Gastroesophageal sphincter (tissue), 4 donors: ENCODE measurements around the gene HSPB7. TPM values are rescaled to one million over a fixed set of nuclear protein-coding genes. Genes with fewer than 3 reads are reported as not detected.
"Not testable (repeated sequence)": the region's sequence is repeated elsewhere in the genome, so short reads cannot be mapped to it uniquely, and the experiment has no call there.

Experiments
- ATAC-seq: fragments of 150-250 bp; one replicate; pipeline ENCODE4 v1.9.1; 2016; ENCODE audit warnings: mild to moderate bottlenecking, moderate library complexity
- H3K27ac ChIP-seq, 4 donors: fragments of 200-600 bp; sonication (generic) in 3 of 4; 1 replicate in 3 of 4; 2 replicates in 1 of 4; pipeline ENCODE4 v1.5.1; 2016 to 2019
- H3K27me3 ChIP-seq: fragments of 200-600 bp; sonication (generic); one replicate; pipeline ENCODE4 v1.5.1; 2019
- H3K36me3 ChIP-seq, 2 donors: fragments of 200-600 bp; sonication (generic); one replicate each; pipeline ENCODE4 v1.5.1; 2019; ENCODE audit warnings: control low read depth in 1 of 2
- H3K4me1 ChIP-seq, 3 donors: fragments of 200-600 bp; sonication (generic); 1 replicate in 2 of 3; 2 replicates in 1 of 3; pipeline ENCODE4 v1.5.1; 2016 to 2019; ENCODE audit warnings: control low read depth in 2 of 3
- H3K4me3 ChIP-seq, 2 donors: fragments of 200-600 bp; sonication (generic); one replicate each; pipeline ENCODE4 v1.5.1; 2019; ENCODE audit warnings: mild to moderate bottlenecking in 1 of 2, moderate library complexity in 1 of 2
- H3K9me3 ChIP-seq, 3 donors: fragments of 200-600 bp; sonication (generic); one replicate each; pipeline ENCODE4 v1.5.1; 2017 to 2019; ENCODE audit warnings: control low read depth in 2 of 3
- EP300 ChIP-seq: sonication (generic); formaldehyde crosslinking; IDR thresholded peaks from one replicate; pipeline ENCODE4 v1.6.1; 2017; ENCODE audit warnings: antibody characterized with exemption, mild to moderate bottlenecking
- POLR2A ChIP-seq, 2 donors: fragments of 450-650 bp; IDR thresholded peaks; one replicate each; pipeline ENCODE4 v1.6.1; 2017; ENCODE audit warnings: antibody characterized with exemption in 2 of 2, mild to moderate bottlenecking in 2 of 2, moderate library complexity in 1 of 2
- POLR2AphosphoS5 ChIP-seq: sonication (generic); formaldehyde crosslinking; IDR thresholded peaks from one replicate; pipeline ENCODE4 v1.6.1; 2017; ENCODE audit warnings: antibody characterized with exemption
- WGBS, 2 donors: methylation state at CpG; one replicate each; pipeline ENCODE4 v1.1.5; 2018; ENCODE audit warnings: low coverage in 1 of 2; 5-methylcytosine and 5-hydroxymethylcytosine counted together
- total RNA-seq, 4 donors: library from RNA; depleted of rRNA; stranded (reverse); fragments of >200 nt; gene quantifications; one replicate each; pipeline ENCODE4 v1.1.0, GENCODE V29; 2016
- TF ChIP-seq, protein P1 (sequence below), 4 experiments: fragments of 200-600 bp in 2 of 4; fragments of 450-650 bp in 2 of 4; sonication (generic) in 1 of 4; IDR thresholded peaks; one replicate each; pipeline ENCODE4 v1.5.1; 2017 to 2019; ENCODE audit warnings: antibody characterized with exemption in 4 of 4, mild to moderate bottlenecking in 2 of 4, moderate library complexity in 2 of 4

HSPB7 gene
- total RNA-seq, 4 donors from 2014 or later = 143 to 505 (median 229) TPM

DNA sequence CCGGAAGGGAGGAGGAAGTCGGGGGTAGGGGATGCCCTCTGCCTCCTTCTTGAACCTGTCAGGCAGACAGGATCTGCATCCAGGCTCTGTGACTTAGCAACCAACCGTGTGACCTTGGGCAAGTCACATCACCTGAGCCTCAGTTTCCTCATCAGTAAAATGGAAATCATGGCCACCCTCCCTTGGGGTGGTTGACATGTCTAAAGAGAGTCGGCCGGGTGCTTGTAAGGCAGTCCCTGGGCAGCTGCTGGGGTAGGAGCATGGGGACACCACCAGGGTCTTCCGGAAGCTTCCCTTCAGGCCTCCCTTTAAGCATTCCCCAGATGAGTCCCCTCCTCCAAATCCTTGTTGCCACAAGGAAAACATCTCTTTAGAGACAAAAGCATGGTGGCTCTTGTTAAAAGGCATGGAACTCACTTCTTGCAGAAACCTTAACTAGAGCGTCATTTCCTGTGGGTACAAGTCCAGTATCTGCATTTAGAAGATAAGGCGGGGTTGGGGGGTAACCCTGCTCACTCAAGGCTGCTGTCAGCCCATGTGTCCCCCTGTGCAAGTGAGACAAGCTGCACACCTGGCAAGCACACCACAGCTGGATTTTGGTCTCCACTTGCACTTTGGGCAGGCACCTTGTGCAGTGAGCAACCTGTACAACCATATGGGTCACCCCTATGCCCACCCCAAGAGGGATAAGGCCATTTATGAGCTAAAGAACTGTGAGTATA lies 36.1 kb upstream of the HSPB7 start:
- 90% methylated on average over 2 of the region's 8 CpGs; no CpG with 5 or more reads in 1 of the 2 donors for WGBS, 2 donors
- Histone ChIP-seq H3K27me3 (no peaks in the 10 kb centered on the region), H3K4me1 (peaks cover 0 to 13% (median 1%) of the 10 kb centered on the region in 3 donors), H3K36me3 (no peaks in the 10 kb centered on the region), H3K9me3 (no peaks in the 10 kb centered on the region), H3K27ac (no peak overlapping the region), H3K4me3 (no peak overlapping the region)
- no peak for ATAC-seq
- TF ChIP-seq, protein P1, sequence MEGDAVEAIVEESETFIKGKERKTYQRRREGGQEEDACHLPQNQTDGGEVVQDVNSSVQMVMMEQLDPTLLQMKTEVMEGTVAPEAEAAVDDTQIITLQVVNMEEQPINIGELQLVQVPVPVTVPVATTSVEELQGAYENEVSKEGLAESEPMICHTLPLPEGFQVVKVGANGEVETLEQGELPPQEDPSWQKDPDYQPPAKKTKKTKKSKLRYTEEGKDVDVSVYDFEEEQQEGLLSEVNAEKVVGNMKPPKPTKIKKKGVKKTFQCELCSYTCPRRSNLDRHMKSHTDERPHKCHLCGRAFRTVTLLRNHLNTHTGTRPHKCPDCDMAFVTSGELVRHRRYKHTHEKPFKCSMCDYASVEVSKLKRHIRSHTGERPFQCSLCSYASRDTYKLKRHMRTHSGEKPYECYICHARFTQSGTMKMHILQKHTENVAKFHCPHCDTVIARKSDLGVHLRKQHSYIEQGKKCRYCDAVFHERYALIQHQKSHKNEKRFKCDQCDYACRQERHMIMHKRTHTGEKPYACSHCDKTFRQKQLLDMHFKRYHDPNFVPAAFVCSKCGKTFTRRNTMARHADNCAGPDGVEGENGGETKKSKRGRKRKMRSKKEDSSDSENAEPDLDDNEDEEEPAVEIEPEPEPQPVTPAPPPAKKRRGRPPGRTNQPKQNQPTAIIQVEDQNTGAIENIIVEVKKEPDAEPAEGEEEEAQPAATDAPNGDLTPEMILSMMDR (IDR thresholded peaks at IDR 0.05) = no peak
- TF ChIP-seq POLR2AphosphoS5 = no peak

DNA sequence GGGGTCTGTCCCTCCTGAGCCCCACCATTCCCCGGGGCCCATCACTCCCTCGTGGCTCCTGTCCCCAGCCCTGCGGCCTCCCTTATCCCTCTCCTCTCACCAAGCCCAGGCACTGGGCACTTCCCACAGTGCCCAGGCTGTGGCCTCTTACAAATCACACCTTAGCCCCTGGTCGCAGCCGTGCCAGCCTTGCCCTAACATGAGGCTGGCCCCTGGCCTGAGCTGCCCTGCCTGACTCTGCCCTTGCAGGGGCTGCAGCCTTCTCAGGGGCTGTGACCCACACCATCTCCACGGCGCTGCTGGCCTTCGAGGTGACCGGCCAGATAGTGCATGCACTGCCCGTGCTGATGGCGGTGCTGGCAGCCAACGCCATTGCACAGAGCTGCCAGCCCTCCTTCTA lies 34.1 kb upstream of the HSPB7 start:
- H3K4me1 ChIP-seq = peaks cover 0 to 23% (median 7%) of the 10 kb centered on the region in 3 donors
- 70% methylated on average over 2 of the region's 12 CpGs; no CpG with 5 or more reads in 1 of the 2 donors for WGBS, 2 donors
- not testable (repeated sequence) for H3K27me3 ChIP-seq, ATAC-seq, H3K36me3 ChIP-seq, H3K4me3 ChIP-seq, H3K27ac ChIP-seq, H3K9me3 ChIP-seq

DNA sequence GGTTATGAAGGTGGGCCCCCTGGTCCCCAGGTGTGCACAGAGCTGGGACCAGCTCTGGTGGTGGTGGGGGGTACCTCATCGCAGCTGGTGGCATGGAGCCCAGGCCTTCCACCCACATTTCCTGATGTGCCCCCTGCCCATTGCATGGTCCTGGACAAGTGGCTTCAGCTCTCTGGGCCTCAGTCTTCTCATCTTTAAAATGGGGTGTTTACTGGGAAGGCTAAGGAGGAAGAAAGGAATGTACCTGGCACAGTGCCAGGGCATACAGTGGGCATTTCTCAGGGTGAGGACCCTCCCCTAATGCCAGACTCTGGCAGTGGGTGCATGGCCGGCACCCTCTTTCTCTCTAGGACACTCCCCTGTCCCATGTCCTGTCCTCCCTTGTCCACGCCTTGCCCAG lies 33.2 kb upstream of the HSPB7 start:
- H3K9me3 ChIP-seq = no peaks in the 10 kb centered on the region
- no peaks in the 10 kb centered on the region for H3K27me3 ChIP-seq
- peaks cover 0 to 18% (median 7%) of the 10 kb centered on the region in 3 donors for H3K4me1 ChIP-seq
- H3K36me3 ChIP-seq = no peaks in the 10 kb centered on the region
- no peak for ATAC-seq
- TF ChIP-seq POLR2AphosphoS5 = no peak
- no peak for TF ChIP-seq POLR2A (IDR thresholded peaks at IDR 0.05)
- no peak for TF ChIP-seq EP300
- TF ChIP-seq, protein P1 (IDR thresholded peaks at IDR 0.05) = no peak
- H3K27ac ChIP-seq = no peak overlapping the region
- no peak overlapping the region for H3K4me3 ChIP-seq
- WGBS, 2 donors = 86 to 100% methylated on average over 1 of the region's 3 CpGs

DNA sequence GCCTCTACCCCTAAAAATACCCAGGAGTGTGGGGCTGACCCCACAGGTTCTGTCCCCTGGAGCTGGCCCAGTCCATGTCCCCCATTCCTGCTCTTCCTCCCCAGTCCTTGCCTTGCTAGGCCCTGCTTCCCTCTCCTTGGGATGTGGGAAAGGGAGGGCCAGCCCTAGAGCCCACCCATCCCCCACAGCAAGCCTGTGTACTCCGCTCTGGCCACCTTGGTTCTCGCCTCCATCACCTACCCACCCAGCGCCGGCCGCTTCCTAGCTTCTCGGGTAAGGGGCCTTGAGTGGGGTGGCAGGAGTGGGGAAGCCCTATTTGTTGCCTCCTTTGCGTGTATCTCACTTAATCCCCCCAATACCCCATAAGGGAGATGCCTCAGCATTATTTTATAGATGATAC lies 32.5 kb upstream of the HSPB7 start:
- H3K9me3 ChIP-seq = no peaks in the 10 kb centered on the region
- WGBS, 2 donors = 94% methylated on average over 6 of the region's 7 CpGs; no CpG with 5 or more reads in 1 of the 2 donors
- ATAC-seq = no peak
- no peak overlapping the region for H3K4me3 ChIP-seq
- TF ChIP-seq EP300 = no peak
- no peak for TF ChIP-seq POLR2AphosphoS5
- TF ChIP-seq POLR2A (IDR thresholded peaks at IDR 0.05) = no peak
- TF ChIP-seq, protein P1 (IDR thresholded peaks at IDR 0.05) = no peak
- H3K36me3 ChIP-seq = no peaks in the 10 kb centered on the region
- no peaks in the 10 kb centered on the region for H3K27me3 ChIP-seq
- peaks cover 0 to 13% (median 7%) of the 10 kb centered on the region in 3 donors for H3K4me1 ChIP-seq
- H3K27ac ChIP-seq = no peak overlapping the region

DNA sequence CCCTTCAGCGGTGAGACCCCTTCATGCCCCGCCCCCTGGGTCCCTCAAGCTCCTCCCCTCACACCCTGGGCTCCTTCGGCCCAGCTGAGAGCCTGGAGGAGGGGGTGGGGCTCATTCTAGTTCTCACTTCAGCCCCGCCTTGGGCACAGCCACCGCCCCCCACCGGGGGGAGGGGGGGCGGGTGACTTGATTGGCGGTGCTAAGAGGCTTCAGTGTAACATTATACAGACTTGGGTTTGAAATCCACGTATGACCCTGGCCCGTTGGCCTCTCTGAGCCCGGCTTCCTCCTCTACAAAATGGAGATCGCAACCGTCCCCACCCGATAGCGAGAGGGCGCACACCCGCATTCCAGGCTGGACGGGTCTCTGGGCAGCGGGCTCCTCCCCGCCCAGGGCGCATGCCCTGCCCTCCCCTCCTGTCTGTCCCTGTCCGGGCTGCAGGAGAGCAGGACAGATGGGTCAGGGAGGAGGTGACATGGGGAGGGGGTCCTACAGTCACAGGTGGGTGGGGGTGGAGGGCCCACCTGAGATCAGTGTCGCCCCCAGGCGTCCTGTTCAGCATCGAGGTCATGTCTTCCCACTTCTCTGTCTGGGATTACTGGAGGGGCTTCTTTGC lies 30.8 kb upstream of the HSPB7 start:
- H3K4me3 ChIP-seq = peak overlapping the region; percentile 14 to 53
- ATAC-seq = peak; percentile 45
- H3K27ac ChIP-seq = peak overlapping the region in 1 of 4 donors; percentile 24
- TF ChIP-seq POLR2AphosphoS5 = no peak
- TF ChIP-seq, protein P1 (IDR thresholded peaks at IDR 0.05) = peak in 1 of 4 experiments; percentile 22
- no peaks in the 10 kb centered on the region for H3K27me3 ChIP-seq
- H3K4me1 ChIP-seq = peaks cover 0 to 15% (median 7%) of the 10 kb centered on the region in 3 donors
- WGBS, 2 donors = 16% methylated on average over 9 of the region's 25 CpGs; no CpG with 5 or more reads in 1 of the 2 donors
- no peaks in the 10 kb centered on the region for H3K36me3 ChIP-seq
- H3K9me3 ChIP-seq = no peaks in the 10 kb centered on the region
